Ureter (tissue), 1 donor: ENCODE measurements around the gene NEDD8. TPM values are rescaled to one million over a fixed set of nuclear protein-coding genes. Genes with fewer than 3 reads are reported as not detected.

Experiments
- DNase-seq: peaks from one replicate; pipeline ENCODE4 v3.0.0-alpha.2; 2020; ENCODE audit warnings: low spot score
- total RNA-seq: library from RNA; stranded (reverse); gene quantifications from one replicate; pipeline ENCODE4 v1.2.4, GENCODE V29; 2023
- donor health status: DM: yes; HTN: yes; CAD: no.

NEDD8 gene
- total RNA-seq, 1 donor from 2014 or later = 159 TPM

- no peak for DNase-seq
Observed at GRCh38 chr14:24263848-24264247, 31.7 kb upstream of the NEDD8 start.

GRCh38 chr14:24262821-24263733 is 30.9 kb upstream of the NEDD8 start, which contains the start of gene TGM1:
TSS of gene TGM1 (minus strand) at chr14:24263177. CDS start at chr14:24262352, 825 bp downstream.
- no peak for DNase-seq

- DNase-seq = no peak
Observed at GRCh38 chr14:24261969-24262327, 29.8 kb upstream of the NEDD8 start.

GRCh38 chr14:24261256-24261968 is 29.2 kb upstream of the NEDD8 start:
- no peak for DNase-seq

- DNase-seq = no peak
Observed at GRCh38 chr14:24260780-24261157, 28.6 kb upstream of the NEDD8 start.

- no peak for DNase-seq
Observed at GRCh38 chr14:24260026-24260779, 28.0 kb upstream of the NEDD8 start.

- DNase-seq = peak; percentile 66
Observed at GRCh38 chr14:24259282-24260025, 27.3 kb upstream of the NEDD8 start.

GRCh38 chr14:24258548-24259265 is 26.5 kb upstream of the NEDD8 start:
- no peak for DNase-seq

GRCh38 chr14:24258119-24258518 is 26.0 kb upstream of the NEDD8 start:
- no peak for DNase-seq

GRCh38 chr14:24256960-24257359 is 24.8 kb upstream of the NEDD8 start:
- no peak for DNase-seq

GRCh38 chr14:24255931-24256711 is 24.0 kb upstream of the NEDD8 start:
- DNase-seq = no peak

- no peak for DNase-seq
Observed at GRCh38 chr14:24255438-24255837, 23.3 kb upstream of the NEDD8 start.

- DNase-seq = no peak
Observed at GRCh38 chr14:24254630-24255392, 22.6 kb upstream of the NEDD8 start.

- no peak for DNase-seq
Observed at GRCh38 chr14:24253936-24254335, 21.8 kb upstream of the NEDD8 start.

- no peak for DNase-seq
Observed at GRCh38 chr14:24252289-24253124, 20.3 kb upstream of the NEDD8 start.

- DNase-seq = no peak
Observed at GRCh38 chr14:24251880-24252288, 19.7 kb upstream of the NEDD8 start.

- no peak for DNase-seq
Observed at GRCh38 chr14:24250354-24250753, 18.2 kb upstream of the NEDD8 start.
